HepG2 (cell line): ENCODE results near the gene CACNG7. TPM values are rescaled to one million over a fixed set of nuclear protein-coding genes. Genes with fewer than 3 reads are reported as not detected.
A peak's percentile ranks its signal among the peaks of the same experiment; 100 is the strongest.

ENCODE experiments used
- CHCHD3 ChIP-seq: sonication (generic); formaldehyde crosslinking; IDR thresholded peaks from 2 replicates; pipeline ENCODE4 v1.8.0; 2022; ENCODE audit warnings: mild to moderate bottlenecking, missing genetic modification reagents, moderate library complexity
- ELF3 ChIP-seq: IDR thresholded peaks from 2 replicates; pipeline ENCODE4 v1.6.1; 2016; ENCODE audit warnings: missing genetic modification reagents, missing compliant biosample characterization
- KLF16 ChIP-seq, 2 experiments: sonication (generic) in 1 of 2; formaldehyde crosslinking in 1 of 2; IDR thresholded peaks; 2 replicates each; pipeline versions ENCODE4 v1.6.1 to v1.8.0; 2016 to 2023; ENCODE audit warnings: missing genetic modification reagents in 2 of 2, missing compliant biosample characterization in 1 of 2
- PRDM4 ChIP-seq: sonication (generic); formaldehyde crosslinking; IDR thresholded peaks from 2 replicates; pipeline ENCODE4 v1.9.0; 2021; ENCODE audit warnings: missing genetic modification reagents, borderline replicate concordance
- RERE ChIP-seq: IDR thresholded peaks from 2 replicates; pipeline ENCODE4 v1.6.1; 2016; ENCODE audit warnings: low read depth, missing genetic modification reagents, missing compliant biosample characterization
- RXRB ChIP-seq: IDR thresholded peaks from 2 replicates; pipeline ENCODE4 v1.6.1; 2016; ENCODE audit warnings: borderline replicate concordance, missing genetic modification reagents, missing compliant biosample characterization
- SKI ChIP-seq: fragments of 450-650 bp; IDR thresholded peaks from one replicate; pipeline ENCODE4 v1.6.1; 2018; ENCODE audit warnings: mild to moderate bottlenecking; ENCODE audit not compliant: partially characterized antibody
- SNAI1 ChIP-seq: sonication (generic); formaldehyde crosslinking; IDR thresholded peaks from 2 replicates; pipeline ENCODE4 v1.5.0; 2020; ENCODE audit warnings: mild to moderate bottlenecking, missing genetic modification reagents, borderline replicate concordance
- SP1 ChIP-seq, 2 experiments: fragments of 450-650 bp in 1 of 2; sonication (generic) in 1 of 2; formaldehyde crosslinking in 1 of 2; IDR thresholded peaks; 2 replicates each; pipeline versions ENCODE4 v1.4.0 to v1.6.1; 2016 to 2020; ENCODE audit warnings: missing genetic modification reagents in 1 of 2
- ZBTB2 ChIP-seq: sonication (generic); formaldehyde crosslinking; IDR thresholded peaks from 2 replicates; pipeline ENCODE4 v1.8.0; 2022; ENCODE audit warnings: low read depth, missing genetic modification reagents
- ZFP36 ChIP-seq: fragments of 150-350 bp; IDR thresholded peaks from 2 replicates; pipeline ENCODE4 v1.6.1; 2018; ENCODE audit warnings: borderline replicate concordance, low read length, low read depth; ENCODE audit not compliant: partially characterized antibody
- ZNF33B ChIP-seq: sonication (generic); formaldehyde crosslinking; IDR thresholded peaks from 2 replicates; pipeline ENCODE4 v1.5.1; 2020; ENCODE audit warnings: mild to moderate bottlenecking, missing genetic modification reagents
- ZNF660 ChIP-seq: sonication (generic); formaldehyde crosslinking; IDR thresholded peaks from 2 replicates; pipeline ENCODE4 v1.5.1; 2020; ENCODE audit warnings: mild to moderate bottlenecking, low read depth, missing genetic modification reagents, borderline replicate concordance
- polyA plus RNA-seq, 8 experiments: library from polyadenylated mRNA; depleted of rRNA in 3 of 8; stranded (reverse) in 7 of 8; unstranded in 1 of 8; fragments of >200 nt; fragmentation: Illumina TruSeq in 4 of 8; extraction: Trizol in 4 of 8; gene quantifications; 2 replicates each; pipeline versions ENCODE4 v1.2.1 to v1.2.3, GENCODE V29; 2011 to 2016; ENCODE audit warnings: low read depth in 4 of 8, missing spikeins in 1 of 8, mixed read lengths in 1 of 8; ENCODE audit not compliant: insufficient read depth in 1 of 8
- total RNA-seq, 5 experiments: library from RNA; depleted of rRNA; stranded (reverse); fragments of >200 nt; fragmentation: Illumina TruSeq; extraction: Trizol; gene quantifications; 2 replicates each; pipeline ENCODE4 v1.2.3, GENCODE V29; 2016; ENCODE audit warnings: low read depth in 1 of 5

The CACNG7 gene
- total and polyA plus RNA-seq, 2 of the 13 experiments (the other 11 are each of a cell fraction or from before 2014, with no cell fraction given) = not detected

GRCh38 chr19:53865918-53866864, 42.9 kb upstream of the CACNG7 start (continued):
- no peak for TF ChIP-seq RERE (CRISPR knock-in tag)
- peak in 1 of 2 experiments; percentile 2; a peak in 1 of 4 replicates for TF ChIP-seq KLF16 (CRISPR knock-in tag; IDR thresholded peaks at IDR 0.05)
- TF ChIP-seq ELF3 = 0 out of 2 replicates have a peak, but pooled peaks have one; percentile 11
- 0 out of 2 replicates have a peak, but pooled peaks have one; percentile 18 for TF ChIP-seq SNAI1
- TF ChIP-seq ZNF33B (CRISPR knock-in tag) = peak; percentile 58; the same call in 1 of the 2 replicates
- 0 out of 2 replicates have a peak, but pooled peaks have one; percentile 54 for TF ChIP-seq CHCHD3
- no peak for TF ChIP-seq SP1 (IDR thresholded peaks at IDR 0.05)
- TF ChIP-seq SP1 (CRISPR knock-in tag; IDR thresholded peaks at IDR 0.05) = peak; percentile 39; the same call in 1 of the 2 replicates
- TF ChIP-seq RXRB (CRISPR knock-in tag) = peak; percentile 34; the same call in 1 of the 2 replicates
- TF ChIP-seq SKI = peak; percentile 74
- TF ChIP-seq ZFP36 = no peak
- no peak for TF ChIP-seq PRDM4
- TF ChIP-seq ZNF660 (CRISPR knock-in tag) = no peak
- TF ChIP-seq ZBTB2 (CRISPR knock-in tag) = peak; percentile 72; the same call in 1 of the 2 replicates
